Hepatocyte (in vitro differentiated cells): ENCODE measurements around the gene IGLON5. TPM values are rescaled to one million over a fixed set of nuclear protein-coding genes. Genes with fewer than 3 reads are reported as not detected.

ENCODE experiments used
- DNase-seq: peaks from one replicate; pipeline ENCODE4 v3.0.0-alpha.2; 2016; ENCODE audit warnings: low spot score
- H2AFZ ChIP-seq: fragments of 200-600 bp; sonication (generic); 2 replicates; pipeline ENCODE4 v1.6.0; 2016; ENCODE audit warnings: antibody characterized with exemption, mild to moderate bottlenecking
- H3K27ac ChIP-seq: fragments of 200-600 bp; sonication (generic); 2 replicates; pipeline ENCODE4 v1.5.1; 2016; ENCODE audit warnings: mild to moderate bottlenecking
- H3K27me3 ChIP-seq: fragments of 200-600 bp; sonication (generic); 2 replicates; pipeline ENCODE4 v1.6.1; 2016
- H3K36me3 ChIP-seq: fragments of 200-600 bp; sonication (generic); replicated peaks from 2 replicates; pipeline ENCODE4 v1.5.1; 2016; ENCODE audit warnings: low read depth; ENCODE audit not compliant: insufficient read depth
- H3K4me1 ChIP-seq: fragments of 200-600 bp; sonication (generic); 2 replicates; pipeline ENCODE4 v1.5.1; 2016; ENCODE audit warnings: mild to moderate bottlenecking, moderate library complexity; ENCODE audit not compliant: insufficient read depth
- H3K4me2 ChIP-seq: fragments of 200-600 bp; sonication (generic); 2 replicates; pipeline ENCODE4 v1.6.0; 2016
- H3K4me3 ChIP-seq: fragments of 200-600 bp; sonication (generic); 2 replicates; pipeline ENCODE4 v1.5.1; 2016; ENCODE audit warnings: mild to moderate bottlenecking
- H3K79me2 ChIP-seq: fragments of 200-600 bp; sonication (generic); 2 replicates; pipeline ENCODE4 v1.6.0; 2017; ENCODE audit warnings: mild to moderate bottlenecking
- H3K9me2 ChIP-seq: fragments of 200-600 bp; sonication (generic); replicated peaks from 2 replicates; pipeline ENCODE4 v1.6.0; 2017; ENCODE audit warnings: mild to moderate bottlenecking; ENCODE audit not compliant: insufficient read depth
- H3K9me3 ChIP-seq: fragments of 200-600 bp; sonication (generic); 2 replicates; pipeline ENCODE4 v1.5.1; 2016; ENCODE audit warnings: low read depth, mild to moderate bottlenecking
- H4K20me1 ChIP-seq: fragments of 200-600 bp; sonication (generic); 2 replicates; pipeline ENCODE4 v1.6.0; 2016; ENCODE audit warnings: mild to moderate bottlenecking; ENCODE audit not compliant: insufficient read depth, poor library complexity, severe bottlenecking
- CTCF ChIP-seq: fragments of 200-600 bp; sonication (generic); IDR thresholded peaks from 2 replicates; pipeline ENCODE4 v1.5.1; 2016; ENCODE audit warnings: antibody characterized with exemption, mild to moderate bottlenecking; ENCODE audit not compliant: poor library complexity
- EZH2 ChIP-seq: fragments of 200-600 bp; sonication (generic); IDR thresholded peaks from 2 replicates; pipeline ENCODE4 v1.6.1; 2016; ENCODE audit warnings: antibody characterized with exemption, mild to moderate bottlenecking, borderline replicate concordance
- EZH2phosphoT487 ChIP-seq: fragments of 200-600 bp; sonication (generic); IDR thresholded peaks from one replicate; pipeline ENCODE4 v1.6.1; 2018; ENCODE audit warnings: antibody characterized with exemption, mild to moderate bottlenecking, low read depth, moderate library complexity; ENCODE audit not compliant: unreplicated experiment, severe bottlenecking
- WGBS: methylation state at CpG from one replicate; pipeline ENCODE4 v1.1.6; 2016; ENCODE audit warnings: low lambda C conversion rate; ENCODE audit errors: missing lambda C conversion rate; 5-methylcytosine and 5-hydroxymethylcytosine counted together
- polyA plus RNA-seq: library from polyadenylated mRNA; unstranded; fragments of >200 nt; fragmentation: Nextera tagmentation; extraction: Ambion mirVana; gene quantifications from 2 replicates; pipeline ENCODE4 v1.2.1, GENCODE V29; 2016
- total RNA-seq: library from RNA; depleted of rRNA; stranded (reverse); fragments of >200 nt; gene quantifications from 2 replicates; pipeline ENCODE4 v1.2.3, GENCODE V29; 2014

IGLON5 gene
- total and polyA plus RNA-seq, 2 experiments from 2014 or later, result 2.4 to 5.0 TPM

- Histone ChIP-seq H3K36me3 (no peaks in the 10 kb centered on the region), H3K4me2 (peak overlapping the region; percentile 99), H3K27ac (peak overlapping the region; percentile 80), H3K4me3 (peak overlapping the region; percentile 53), H3K79me2 (no peaks in the 10 kb centered on the region), H3K9me3 (no peaks in the 10 kb centered on the region), H2AFZ (peak overlapping the region; percentile 89), H3K27me3 (no peaks in the 10 kb centered on the region), H3K4me1 (peaks cover 3% of the 10 kb centered on the region), H3K9me2 (no peaks in the 10 kb centered on the region), H4K20me1 (no peaks in the 10 kb centered on the region)
- no peak for TF ChIP-seq EZH2phosphoT487
- no peak for TF ChIP-seq EZH2
- peak; percentile 98 for TF ChIP-seq CTCF
- WGBS, result 17% methylated on average over 22 of the region's 43 CpGs
- DNase-seq, result peak; percentile 94
Measured at GRCh38 chr19:51338563-51339312, 27.3 kb downstream of the IGLON5 start.

GRCh38 chr19:51339313-51339686 lies 27.9 kb downstream of the IGLON5 start:
- WGBS, result 2% methylated on average over 10 of the region's 10 CpGs
- Histone ChIP-seq H2AFZ (peak overlapping the region; percentile 89), H3K27ac (peak overlapping the region; percentile 80), H3K4me1 (peaks cover 3% of the 10 kb centered on the region), H3K27me3 (no peaks in the 10 kb centered on the region), H3K4me3 (peak overlapping the region; percentile 53), H3K9me3 (no peaks in the 10 kb centered on the region), H3K36me3 (no peaks in the 10 kb centered on the region), H3K79me2 (no peaks in the 10 kb centered on the region), H3K9me2 (no peaks in the 10 kb centered on the region), H4K20me1 (no peaks in the 10 kb centered on the region), H3K4me2 (peak overlapping the region; percentile 99)
- TF ChIP-seq CTCF (no peak), EZH2 (no peak), EZH2phosphoT487 (no peak)
- DNase-seq, result peak; percentile 66

- H3K79me2 ChIP-seq, result no peaks in the 10 kb centered on the region
- TF ChIP-seq CTCF (no peak), EZH2 (no peak), EZH2phosphoT487 (no peak)
- peaks cover 3% of the 10 kb centered on the region for H3K4me1 ChIP-seq
- no peaks in the 10 kb centered on the region for H3K27me3 ChIP-seq
- no peaks in the 10 kb centered on the region for H3K9me2 ChIP-seq
- H4K20me1 ChIP-seq, result no peaks in the 10 kb centered on the region
- H3K27ac ChIP-seq, result peak overlapping the region; percentile 80
- peak overlapping the region; percentile 60 for H3K4me3 ChIP-seq
- H3K9me3 ChIP-seq, result no peaks in the 10 kb centered on the region
- H3K36me3 ChIP-seq, result no peaks in the 10 kb centered on the region
- 2% methylated on average over 64 of the region's 107 CpGs for WGBS
- peak overlapping the region; percentile 99 for H3K4me2 ChIP-seq
- DNase-seq, result peak; percentile 99
- H2AFZ ChIP-seq, result peak overlapping the region; percentile 89
Measured at GRCh38 chr19:51339687-51340656, 28.5 kb downstream of the IGLON5 start.
